Esophagus (tissue), 2 donors: ENCODE measurements around the gene B3GNT7. TPM values are rescaled to one million over a fixed set of nuclear protein-coding genes. Genes with fewer than 3 reads are reported as not detected.

Source experiments
- H3K27ac ChIP-seq, 2 donors: one replicate each; pipeline ENCODE4 v1.5.1; 2013; ENCODE audit warnings: low read depth in 2 of 2, mild to moderate bottlenecking in 2 of 2, inconsistent platforms in 1 of 2, low read length in 1 of 2, moderate library complexity in 1 of 2
- H3K27me3 ChIP-seq, 2 donors: one replicate each; pipeline ENCODE4 v1.6.1; 2013; ENCODE audit warnings: low read length in 2 of 2, control low read depth in 1 of 2, mild to moderate bottlenecking in 1 of 2; ENCODE audit not compliant: insufficient read depth in 2 of 2, control insufficient read depth in 1 of 2
- H3K36me3 ChIP-seq, 2 donors: one replicate each; pipeline ENCODE4 v1.6.1; 2013; ENCODE audit warnings: low read length in 1 of 2; ENCODE audit not compliant: control insufficient read depth in 2 of 2, insufficient read depth in 2 of 2
- H3K4me1 ChIP-seq, 2 donors: one replicate each; pipeline ENCODE4 v1.6.1; 2013; ENCODE audit warnings: low read length in 1 of 2; ENCODE audit not compliant: control insufficient read depth in 2 of 2, insufficient read depth in 2 of 2
- H3K4me3 ChIP-seq, 2 donors: one replicate each; pipeline ENCODE4 v1.5.1; 2013; ENCODE audit warnings: low read length in 2 of 2, mild to moderate bottlenecking in 2 of 2, low read depth in 1 of 2, moderate library complexity in 1 of 2
- H3K9me3 ChIP-seq, 2 donors: one replicate each; pipeline ENCODE4 v1.6.1; 2013; ENCODE audit warnings: mild to moderate bottlenecking in 2 of 2, low read depth in 1 of 2, low read length in 1 of 2, moderate library complexity in 1 of 2; ENCODE audit not compliant: control insufficient read depth in 2 of 2, insufficient read depth in 1 of 2
- whole genome bisulfite sequencing, 2 donors: extraction: QIAGEN DNeasy Blood & Tissue Kit; methylation state at CpG; one replicate each; pipeline ENCODE4 v1.1.7; 2013; 5-methylcytosine and 5-hydroxymethylcytosine counted together
- polyA plus RNA-seq, 2 donors: library from polyadenylated mRNA; stranded (reverse); fragments of 200-250 nt; gene quantifications; one replicate each; pipeline ENCODE4 v1.2.3, GENCODE V29; 2013
- donor health status: healthy with polysubstance abuse.
- donor health status: Bipolar disorder and iron deficiency.

Gene B3GNT7
- polyA plus RNA-seq, 2 donors, result 1.6 to 1.9 TPM

DNA sequence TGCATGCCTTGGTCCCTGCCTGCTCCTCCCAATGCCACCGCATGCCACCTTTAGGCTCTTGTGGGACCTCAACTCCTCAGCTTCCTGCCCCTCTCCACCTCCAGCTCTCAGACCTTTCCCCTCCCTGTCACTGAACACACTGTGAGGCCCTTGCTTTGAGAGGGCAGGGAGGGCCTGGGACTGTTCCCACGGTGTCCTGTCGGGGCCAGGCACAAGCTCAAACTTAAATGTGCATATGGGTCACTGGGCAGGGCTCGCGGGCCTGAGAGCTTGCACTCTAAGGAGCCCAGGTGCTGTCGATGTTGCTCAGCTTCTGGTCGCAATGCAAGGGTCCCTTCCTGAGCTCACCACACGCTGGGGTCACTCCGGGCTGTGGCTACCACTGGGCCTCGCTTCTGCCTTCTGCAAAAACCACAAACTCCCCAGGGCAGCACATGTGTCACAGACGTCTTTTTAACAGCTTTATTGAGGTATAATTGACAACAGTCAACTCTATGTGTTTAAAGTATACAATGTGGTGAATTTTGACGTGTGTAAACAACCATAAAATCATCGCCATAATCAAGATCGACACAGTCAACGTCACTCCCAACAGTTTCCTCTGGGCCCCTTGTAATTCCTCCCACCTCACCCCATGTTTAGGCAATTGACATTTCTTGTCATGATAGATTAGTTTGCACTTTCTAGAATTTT is 11.9 kb upstream of the B3GNT7 start:
- H3K4me1 ChIP-seq, result no peaks in the 10 kb centered on the region
- no peaks in the 10 kb centered on the region for H3K36me3 ChIP-seq
- H3K27me3 ChIP-seq, result no peaks in the 10 kb centered on the region
- WGBS, 2 donors, result 70 to 75% methylated on average over 15 of the region's 15 CpGs
- H3K9me3 ChIP-seq, result peaks cover 0 to 8% of the 10 kb centered on the region in 2 donors
- no peak overlapping the region for H3K4me3 ChIP-seq
- no peak overlapping the region for H3K27ac ChIP-seq

GRCh38 chr2:231384109-231384435 is 11.4 kb upstream of the B3GNT7 start:
- no peak overlapping the region for H3K27ac ChIP-seq

DNA sequence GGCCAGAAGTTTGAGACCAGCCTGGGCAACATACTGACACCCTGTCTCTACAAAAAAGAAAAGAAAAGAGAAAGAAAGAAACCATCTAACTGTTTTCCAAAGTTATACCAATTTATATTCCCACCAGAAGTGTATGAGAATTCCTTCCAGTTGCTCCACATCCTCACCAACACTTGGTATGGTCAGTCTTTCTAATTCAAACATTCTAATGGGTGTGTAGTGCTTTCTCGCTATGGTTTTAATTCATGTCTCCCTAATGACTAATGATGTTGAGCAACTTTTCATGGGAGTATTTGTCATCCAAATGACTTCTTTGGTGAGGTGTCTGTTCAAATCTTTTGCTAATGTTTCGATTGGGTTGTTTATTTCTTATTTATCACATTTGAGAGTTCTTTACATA is 10.5 kb upstream of the B3GNT7 start:
- no peak overlapping the region for H3K27ac ChIP-seq
- WGBS, 2 donors, result 84 to 87% methylated on average over 2 of the region's 2 CpGs
- no peaks in the 10 kb centered on the region for H3K4me1 ChIP-seq
- no peaks in the 10 kb centered on the region for H3K36me3 ChIP-seq
- no peaks in the 10 kb centered on the region for H3K27me3 ChIP-seq
- peaks cover 0 to 8% of the 10 kb centered on the region in 2 donors for H3K9me3 ChIP-seq
- H3K4me3 ChIP-seq, result no peak overlapping the region

More at GRCh38 chr2:231384109-231384435, 11.4 kb upstream of the B3GNT7 start:
- Histone ChIP-seq H3K36me3 (no peaks in the 10 kb centered on the region), H3K4me3 (no peak overlapping the region), H3K4me1 (no peaks in the 10 kb centered on the region), H3K9me3 (peaks cover 0 to 8% of the 10 kb centered on the region in 2 donors), H3K27me3 (no peaks in the 10 kb centered on the region)
- WGBS, 2 donors, result 90 to 92% methylated on average over 2 of the region's 2 CpGs

- Histone ChIP-seq H3K27ac (no peak overlapping the region), H3K4me1 (no peaks in the 10 kb centered on the region), H3K27me3 (no peaks in the 10 kb centered on the region), H3K9me3 (peaks cover 0 to 8% of the 10 kb centered on the region in 2 donors), H3K4me3 (no peak overlapping the region), H3K36me3 (no peaks in the 10 kb centered on the region)
- WGBS, 2 donors, result 91 to 93% methylated on average over 5 of the region's 5 CpGs
These were observed 10.1 kb upstream of the B3GNT7 start for GRCh38 chr2:231385429-231385828.

- Histone ChIP-seq H3K4me1 (no peaks in the 10 kb centered on the region), H3K9me3 (peaks cover 0 to 8% of the 10 kb centered on the region in 2 donors), H3K36me3 (no peaks in the 10 kb centered on the region), H3K27ac (no peak overlapping the region), H3K27me3 (no peaks in the 10 kb centered on the region), H3K4me3 (no peak overlapping the region)
- 74 to 75% methylated on average over 3 of the region's 3 CpGs for WGBS, 2 donors
These were observed 9.1 kb upstream of the B3GNT7 start for GRCh38 chr2:231386446-231386845.

- Histone ChIP-seq H3K27ac (no peak overlapping the region), H3K36me3 (no peaks in the 10 kb centered on the region), H3K4me1 (no peaks in the 10 kb centered on the region), H3K4me3 (no peak overlapping the region), H3K27me3 (no peaks in the 10 kb centered on the region), H3K9me3 (peaks cover 0 to 6% of the 10 kb centered on the region in 2 donors)
- 53 to 67% methylated on average over 25 to 26 of the region's 26 CpGs for WGBS, 2 donors
These were observed 7.4 kb upstream of the B3GNT7 start for GRCh38 chr2:231387904-231388724.

- peaks cover 0 to 2% of the 10 kb centered on the region in 2 donors for H3K9me3 ChIP-seq
- no peaks in the 10 kb centered on the region for H3K27me3 ChIP-seq
- no peaks in the 10 kb centered on the region for H3K36me3 ChIP-seq
- no peak overlapping the region for H3K27ac ChIP-seq
- H3K4me3 ChIP-seq, result no peak overlapping the region
- no peaks in the 10 kb centered on the region for H3K4me1 ChIP-seq
- WGBS, 2 donors, result 86% methylated on average over 15 of the region's 15 CpGs
These were observed 6.7 kb upstream of the B3GNT7 start for GRCh38 chr2:231388725-231389346.

DNA sequence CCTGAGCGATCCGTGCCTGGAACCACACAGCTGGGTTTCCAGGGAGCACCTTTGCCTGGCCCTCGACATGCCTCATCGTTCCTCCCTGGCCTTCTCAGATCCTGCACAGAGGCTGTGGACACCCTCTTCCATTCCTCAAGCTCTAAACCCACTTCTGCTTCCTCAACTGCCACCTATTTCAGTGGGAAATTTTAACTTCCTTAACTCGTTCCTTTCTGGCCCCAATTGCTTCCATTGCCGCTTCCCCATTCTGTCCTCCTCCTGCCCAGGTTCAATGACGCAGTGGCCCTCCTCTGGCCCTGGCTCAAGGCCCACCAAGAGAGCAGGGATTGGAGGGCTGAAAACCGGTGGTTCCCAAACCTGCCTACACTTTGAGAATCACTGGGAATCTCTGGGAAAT is 4.8 kb upstream of the B3GNT7 start:
- Histone ChIP-seq H3K27ac (no peak overlapping the region), H3K4me3 (no peak overlapping the region)
- 80 to 87% methylated on average over 8 of the region's 8 CpGs for WGBS, 2 donors

GRCh38 chr2:231391981-231392380 is 3.5 kb upstream of the B3GNT7 start:
- peaks cover 0 to 6% of the 10 kb centered on the region in 2 donors for H3K4me1 ChIP-seq
- H3K9me3 ChIP-seq, result no peaks in the 10 kb centered on the region
- no peak overlapping the region for H3K27ac ChIP-seq
- no peak overlapping the region for H3K4me3 ChIP-seq
- peaks cover 0 to 6% of the 10 kb centered on the region in 2 donors for H3K27me3 ChIP-seq
- H3K36me3 ChIP-seq, result no peaks in the 10 kb centered on the region
- WGBS, 2 donors, result 73 to 76% methylated on average over 7 of the region's 7 CpGs

More for the DNA sequence above, 4.8 kb upstream of the B3GNT7 start:
- Histone ChIP-seq H3K9me3 (no peaks in the 10 kb centered on the region), H3K36me3 (no peaks in the 10 kb centered on the region), H3K4me1 (peaks cover 0 to 4% of the 10 kb centered on the region in 2 donors), H3K27me3 (peaks cover 0 to 3% of the 10 kb centered on the region in 2 donors)
